Parathyroid adenoma (tissue), 2 donors: Measurements from ENCODE around the gene PCDHGA1.

Experiments
- H2AFZ ChIP-seq: fragments of 300-600 bp; sonication (generic); one replicate; pipeline ENCODE4 v1.7.0; 2017; ENCODE audit warnings: antibody characterized with exemption, mild to moderate bottlenecking
- H3K27ac ChIP-seq: fragments of 300-600 bp; sonication (generic); one replicate; pipeline ENCODE4 v1.7.0; 2017
- H3K27me3 ChIP-seq: fragments of 300-600 bp; sonication (generic); one replicate; pipeline ENCODE4 v1.7.0; 2017; ENCODE audit warnings: low read length; ENCODE audit not compliant: control insufficient read depth, insufficient read depth
- H3K36me3 ChIP-seq: fragments of 300-600 bp; sonication (generic); one replicate; pipeline ENCODE4 v1.7.0; 2017; ENCODE audit warnings: low read length; ENCODE audit not compliant: control insufficient read depth, insufficient read depth
- H3K4me1 ChIP-seq: fragments of 300-600 bp; sonication (generic); one replicate; pipeline ENCODE4 v1.7.0; 2017; ENCODE audit warnings: control low read depth
- H3K4me2 ChIP-seq: fragments of 300-600 bp; sonication (generic); one replicate; pipeline ENCODE4 v1.7.0; 2017; ENCODE audit warnings: low read length
- H3K4me3 ChIP-seq: fragments of 300-600 bp; sonication (generic); one replicate; pipeline ENCODE4 v1.7.0; 2017; ENCODE audit warnings: low read depth, low read length
- H3K79me2 ChIP-seq: fragments of 300-600 bp; sonication (generic); one replicate; pipeline ENCODE4 v1.7.0; 2017; ENCODE audit warnings: control low read depth
- H3K9ac ChIP-seq: fragments of 300-600 bp; sonication (generic); one replicate; pipeline ENCODE4 v1.7.0; 2017; ENCODE audit warnings: mild to moderate bottlenecking
- H3K9me3 ChIP-seq: fragments of 300-600 bp; sonication (generic); one replicate; pipeline ENCODE4 v1.7.0; 2017; ENCODE audit warnings: low read length; ENCODE audit not compliant: control insufficient read depth
- TF ChIP-seq, protein P1 (sequence below): fragments of 300-600 bp; sonication (generic); IDR thresholded peaks from one replicate; pipeline ENCODE4 v1.7.0; 2017; ENCODE audit warnings: antibody characterized with exemption, mild to moderate bottlenecking
- donor health status: primary hyperparathyroidism.

Gene PCDHGA1

DNA sequence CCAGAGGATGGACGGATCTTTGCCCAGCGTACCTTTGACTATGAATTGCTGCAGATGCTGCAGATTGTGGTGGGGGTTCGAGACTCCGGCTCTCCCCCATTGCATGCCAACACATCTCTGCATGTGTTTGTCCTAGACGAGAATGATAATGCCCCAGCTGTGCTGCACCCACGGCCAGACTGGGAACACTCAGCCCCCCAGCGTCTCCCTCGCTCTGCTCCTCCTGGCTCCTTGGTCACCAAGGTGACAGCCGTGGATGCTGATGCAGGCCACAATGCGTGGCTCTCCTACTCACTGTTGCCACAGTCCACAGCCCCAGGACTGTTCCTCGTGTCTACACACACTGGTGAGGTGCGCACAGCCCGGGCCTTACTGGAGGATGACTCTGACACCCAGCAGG is 160.5 kb downstream of the PCDHGA1 start:
- peaks cover 3% of the 10 kb centered on the region for H3K4me1 ChIP-seq
- H3K27me3 ChIP-seq, result no peaks in the 10 kb centered on the region
- no peak overlapping the region for H2AFZ ChIP-seq
- H3K27ac ChIP-seq, result no peak overlapping the region
- TF ChIP-seq, protein P1, sequence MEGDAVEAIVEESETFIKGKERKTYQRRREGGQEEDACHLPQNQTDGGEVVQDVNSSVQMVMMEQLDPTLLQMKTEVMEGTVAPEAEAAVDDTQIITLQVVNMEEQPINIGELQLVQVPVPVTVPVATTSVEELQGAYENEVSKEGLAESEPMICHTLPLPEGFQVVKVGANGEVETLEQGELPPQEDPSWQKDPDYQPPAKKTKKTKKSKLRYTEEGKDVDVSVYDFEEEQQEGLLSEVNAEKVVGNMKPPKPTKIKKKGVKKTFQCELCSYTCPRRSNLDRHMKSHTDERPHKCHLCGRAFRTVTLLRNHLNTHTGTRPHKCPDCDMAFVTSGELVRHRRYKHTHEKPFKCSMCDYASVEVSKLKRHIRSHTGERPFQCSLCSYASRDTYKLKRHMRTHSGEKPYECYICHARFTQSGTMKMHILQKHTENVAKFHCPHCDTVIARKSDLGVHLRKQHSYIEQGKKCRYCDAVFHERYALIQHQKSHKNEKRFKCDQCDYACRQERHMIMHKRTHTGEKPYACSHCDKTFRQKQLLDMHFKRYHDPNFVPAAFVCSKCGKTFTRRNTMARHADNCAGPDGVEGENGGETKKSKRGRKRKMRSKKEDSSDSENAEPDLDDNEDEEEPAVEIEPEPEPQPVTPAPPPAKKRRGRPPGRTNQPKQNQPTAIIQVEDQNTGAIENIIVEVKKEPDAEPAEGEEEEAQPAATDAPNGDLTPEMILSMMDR, result no peak
- no peaks in the 10 kb centered on the region for H3K9me3 ChIP-seq
- peaks cover 66% of the 10 kb centered on the region for H3K79me2 ChIP-seq
- no peak overlapping the region for H3K4me3 ChIP-seq
- H3K4me2 ChIP-seq, result no peak overlapping the region
- H3K9ac ChIP-seq, result no peak overlapping the region
- H3K36me3 ChIP-seq, result no peaks in the 10 kb centered on the region

DNA sequence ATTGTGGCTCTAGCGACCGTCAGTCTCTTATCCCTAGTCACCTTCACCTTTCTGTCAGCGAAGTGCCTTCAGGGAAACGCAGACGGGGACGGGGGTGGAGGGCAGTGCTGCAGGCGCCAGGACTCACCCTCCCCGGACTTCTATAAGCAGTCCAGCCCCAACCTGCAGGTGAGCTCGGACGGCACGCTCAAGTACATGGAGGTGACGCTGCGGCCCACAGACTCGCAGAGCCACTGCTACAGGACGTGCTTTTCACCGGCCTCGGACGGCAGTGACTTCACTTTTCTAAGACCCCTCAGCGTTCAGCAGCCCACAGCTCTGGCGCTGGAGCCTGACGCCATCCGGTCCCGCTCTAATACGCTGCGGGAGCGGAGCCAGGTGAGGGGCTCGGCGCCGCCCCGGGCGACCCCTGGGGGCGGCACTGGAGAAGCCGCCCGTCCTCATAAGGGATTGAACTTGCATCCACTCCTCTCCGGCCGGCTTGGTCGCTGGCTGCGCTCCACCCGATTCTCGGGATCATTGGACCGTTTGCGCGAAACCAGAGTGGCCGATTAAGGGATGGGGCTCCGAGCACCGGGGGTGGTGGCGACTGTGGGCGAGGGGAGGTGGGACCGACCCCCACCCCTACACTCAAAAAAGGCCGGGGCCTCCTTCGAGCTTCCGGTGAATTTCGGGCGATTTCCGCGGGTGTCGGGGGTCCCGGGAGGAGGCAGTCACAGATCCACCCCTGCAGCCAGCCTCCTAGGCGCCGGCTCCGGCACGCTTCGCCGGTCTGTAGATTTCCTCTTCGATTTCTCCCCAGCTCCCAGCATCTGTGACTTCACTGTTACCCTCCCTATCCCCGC is 161.2 kb downstream of the PCDHGA1 start:
- Histone ChIP-seq H3K27me3 (no peaks in the 10 kb centered on the region), H3K9ac (no peak overlapping the region), H3K9me3 (no peaks in the 10 kb centered on the region), H3K4me1 (peaks cover 3% of the 10 kb centered on the region), H3K79me2 (peaks cover 66% of the 10 kb centered on the region), H2AFZ (no peak overlapping the region), H3K4me2 (no peak overlapping the region), H3K36me3 (no peaks in the 10 kb centered on the region), H3K27ac (no peak overlapping the region), H3K4me3 (no peak overlapping the region)
- TF ChIP-seq, protein P1, result no peak

GRCh38 chr5:141492168-141492885 is 162.0 kb downstream of the PCDHGA1 start:
- Histone ChIP-seq H3K9ac (no peak overlapping the region), H2AFZ (no peak overlapping the region), H3K9me3 (no peaks in the 10 kb centered on the region), H3K4me3 (no peak overlapping the region), H3K4me1 (peaks cover 3% of the 10 kb centered on the region), H3K79me2 (peaks cover 65% of the 10 kb centered on the region), H3K27ac (no peak overlapping the region), H3K36me3 (no peaks in the 10 kb centered on the region), H3K27me3 (no peaks in the 10 kb centered on the region), H3K4me2 (no peak overlapping the region)
- TF ChIP-seq, protein P1, result no peak

- Histone ChIP-seq H3K27me3 (no peaks in the 10 kb centered on the region), H3K4me1 (peaks cover 3% of the 10 kb centered on the region), H3K4me2 (no peak overlapping the region), H3K79me2 (peaks cover 65% of the 10 kb centered on the region), H2AFZ (no peak overlapping the region), H3K36me3 (no peaks in the 10 kb centered on the region), H3K9me3 (no peaks in the 10 kb centered on the region), H3K4me3 (no peak overlapping the region), H3K9ac (no peak overlapping the region), H3K27ac (no peak overlapping the region)
- TF ChIP-seq, protein P1, result no peak
Observed at GRCh38 chr5:141493500-141494422, 163.4 kb downstream of the PCDHGA1 start.
